ENCODE measurements around the gene SSBP2. TPM values are rescaled to one million over a fixed set of nuclear protein-coding genes. Genes with fewer than 3 reads are reported as not detected.

The SSBP2 gene
- polyA plus RNA-seq, 4 donors: 84.8 to 96.7 (median 91.8) TPM

GRCh38 chr5:81767938-81768337 lies 17.0 kb upstream of the SSBP2 start:
- DNase-seq (ENCODE audit: low read depth in 4 of 4, low spot score in 3 of 4): no peak

GRCh38 chr5:81767097-81767496 lies 16.2 kb upstream of the SSBP2 start:
- DNase-seq (ENCODE audit: low read depth in 4 of 4, low spot score in 3 of 4): no peak

DNA sequence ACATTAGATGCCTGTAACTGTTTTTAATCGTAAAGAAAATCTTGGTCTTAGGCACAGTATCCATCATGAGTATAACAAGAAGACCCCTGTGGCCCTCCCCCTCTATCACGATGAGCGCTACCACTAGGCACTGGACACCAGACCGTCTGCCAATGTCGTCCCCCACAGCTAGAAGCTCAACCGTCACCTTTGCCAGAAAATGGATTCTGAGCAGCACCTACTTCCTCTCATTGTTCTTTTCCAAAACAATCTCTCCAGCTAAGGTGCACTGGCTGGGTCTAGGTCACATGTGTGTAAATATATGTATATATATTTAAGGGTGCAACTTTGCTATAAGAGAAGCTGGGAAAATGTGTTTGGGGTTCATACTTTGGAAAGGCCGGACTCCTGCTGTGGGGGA lies 15.7 kb upstream of the SSBP2 start:
- DNase-seq (ENCODE audit: low read depth in 4 of 4, low spot score in 3 of 4): no peak

GRCh38 chr5:81763294-81763928 lies 12.5 kb upstream of the SSBP2 start:
- no peak for DNase-seq (ENCODE audit: low read depth in 4 of 4, low spot score in 3 of 4)

DNA sequence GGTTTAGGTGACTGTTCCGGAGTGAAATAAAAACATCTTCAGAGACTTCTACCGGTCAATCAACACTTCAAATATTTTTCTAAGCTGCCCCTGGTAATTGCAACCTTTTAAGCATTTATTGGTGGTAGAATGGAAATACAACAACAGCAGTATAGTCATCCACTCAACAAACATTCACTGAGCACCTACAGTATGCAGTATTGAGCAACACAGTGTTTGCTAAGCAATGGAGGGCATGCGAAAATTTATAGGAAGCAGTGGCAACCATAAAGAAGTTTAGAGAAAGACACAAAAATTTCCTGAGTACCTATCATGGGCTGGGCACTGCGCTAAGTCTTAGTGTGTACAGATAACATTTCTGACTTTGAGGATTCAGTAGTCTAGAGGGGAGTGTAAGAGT lies 12.0 kb upstream of the SSBP2 start:
- DNase-seq (ENCODE audit: low read depth in 4 of 4, low spot score in 3 of 4): no peak

- DNase-seq (ENCODE audit: low read depth in 4 of 4, low spot score in 3 of 4): no peak
Observed at GRCh38 chr5:81762401-81762800, 11.5 kb upstream of the SSBP2 start.

GRCh38 chr5:81761970-81762369 lies 11.1 kb upstream of the SSBP2 start:
- DNase-seq (ENCODE audit: low read depth in 4 of 4, low spot score in 3 of 4): no peak

DNA sequence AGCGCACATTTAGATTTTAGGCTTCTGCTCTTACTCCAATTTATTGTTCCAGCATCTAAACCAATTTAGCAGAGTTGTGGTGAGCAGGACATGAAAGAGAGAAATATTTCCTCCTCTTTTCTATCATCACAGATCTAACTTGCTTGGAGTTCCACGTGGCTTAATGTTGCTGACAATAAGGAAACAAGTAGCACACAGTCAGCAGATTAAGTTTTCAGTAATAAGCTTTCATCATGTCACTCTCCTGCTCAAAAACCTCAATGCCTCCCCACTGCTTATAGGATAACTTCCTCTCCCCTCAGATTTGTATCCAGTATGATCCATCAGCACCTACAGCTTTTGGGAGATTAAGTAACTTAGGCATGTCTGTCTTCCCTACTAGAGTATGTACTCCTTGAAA lies 10.4 kb upstream of the SSBP2 start:
- no peak for DNase-seq (ENCODE audit: low read depth in 4 of 4, low spot score in 3 of 4)

DNA sequence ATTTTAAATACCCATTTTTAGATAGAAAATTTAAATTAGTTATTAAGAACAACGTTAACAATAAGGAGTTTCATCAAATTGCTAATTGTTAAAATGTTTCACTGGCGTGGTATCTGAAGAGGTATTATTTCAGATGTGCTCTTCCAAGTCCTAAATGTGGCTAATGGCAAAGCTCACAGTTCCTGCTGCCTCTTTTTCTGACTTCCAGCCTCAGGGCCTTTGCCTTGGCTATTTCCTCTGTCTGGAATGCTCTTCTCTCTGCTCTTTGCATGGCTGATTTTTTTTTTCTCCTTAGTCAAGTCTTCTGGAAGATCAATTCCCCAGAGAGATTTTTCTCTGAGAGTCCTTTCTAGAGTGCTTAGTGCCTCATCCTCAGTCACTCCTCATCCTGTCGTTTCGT lies 9.6 kb upstream of the SSBP2 start:
- DNase-seq (ENCODE audit: low read depth in 4 of 4, low spot score in 3 of 4): no peak

GRCh38 chr5:81759632-81760005 lies 8.7 kb upstream of the SSBP2 start:
- no peak for DNase-seq (ENCODE audit: low read depth in 4 of 4, low spot score in 3 of 4)

GRCh38 chr5:81757404-81757803 lies 6.5 kb upstream of the SSBP2 start:
- no peak for DNase-seq (ENCODE audit: low read depth in 4 of 4, low spot score in 3 of 4)

GRCh38 chr5:81756016-81756415 lies 5.1 kb upstream of the SSBP2 start:
- DNase-seq (ENCODE audit: low read depth in 4 of 4, low spot score in 3 of 4): no peak

DNA sequence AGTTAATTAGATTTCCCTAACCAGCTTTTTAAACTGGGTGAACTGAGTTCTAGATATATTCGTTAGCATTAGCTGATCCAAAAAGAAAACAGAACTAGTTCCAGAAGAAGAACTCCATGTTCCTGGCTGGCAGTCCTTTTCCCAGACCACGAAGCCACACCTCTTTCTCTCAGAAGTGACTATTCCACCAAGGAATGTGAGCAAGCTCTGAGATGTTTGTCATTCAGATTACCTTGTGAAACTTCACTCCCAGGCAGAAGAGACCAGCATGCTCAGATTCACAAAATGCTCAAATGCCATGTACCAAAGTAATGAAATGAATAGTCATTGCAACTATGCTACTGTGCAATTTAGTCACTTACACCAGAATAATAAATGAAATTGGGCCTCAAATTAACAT lies 4.4 kb upstream of the SSBP2 start:
- no peak for DNase-seq (ENCODE audit: low read depth in 4 of 4, low spot score in 3 of 4)

GRCh38 chr5:81754621-81755020 lies 3.7 kb upstream of the SSBP2 start:
- no peak for DNase-seq (ENCODE audit: low read depth in 4 of 4, low spot score in 3 of 4)

GRCh38 chr5:81753429-81753828 lies 2.5 kb upstream of the SSBP2 start:
- DNase-seq (ENCODE audit: low read depth in 4 of 4, low spot score in 3 of 4): no peak

DNA sequence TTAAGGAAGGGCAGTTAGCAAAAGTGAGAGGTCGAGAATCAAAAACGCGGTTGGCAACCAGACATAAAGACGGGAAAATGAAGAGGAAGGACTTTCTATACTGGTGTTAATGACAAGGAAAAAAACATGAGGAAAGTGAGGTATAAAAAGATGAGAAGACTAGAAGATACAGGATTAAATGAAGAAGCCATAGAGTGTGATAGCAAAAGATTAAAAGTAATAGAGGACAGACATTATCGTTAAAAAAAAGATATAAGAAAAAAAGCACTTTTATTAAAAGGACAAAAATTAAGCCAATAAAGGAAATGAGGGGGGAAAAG lies 1.7 kb upstream of the SSBP2 start:
- DNase-seq (ENCODE audit: low read depth in 4 of 4, low spot score in 3 of 4): no peak

DNA sequence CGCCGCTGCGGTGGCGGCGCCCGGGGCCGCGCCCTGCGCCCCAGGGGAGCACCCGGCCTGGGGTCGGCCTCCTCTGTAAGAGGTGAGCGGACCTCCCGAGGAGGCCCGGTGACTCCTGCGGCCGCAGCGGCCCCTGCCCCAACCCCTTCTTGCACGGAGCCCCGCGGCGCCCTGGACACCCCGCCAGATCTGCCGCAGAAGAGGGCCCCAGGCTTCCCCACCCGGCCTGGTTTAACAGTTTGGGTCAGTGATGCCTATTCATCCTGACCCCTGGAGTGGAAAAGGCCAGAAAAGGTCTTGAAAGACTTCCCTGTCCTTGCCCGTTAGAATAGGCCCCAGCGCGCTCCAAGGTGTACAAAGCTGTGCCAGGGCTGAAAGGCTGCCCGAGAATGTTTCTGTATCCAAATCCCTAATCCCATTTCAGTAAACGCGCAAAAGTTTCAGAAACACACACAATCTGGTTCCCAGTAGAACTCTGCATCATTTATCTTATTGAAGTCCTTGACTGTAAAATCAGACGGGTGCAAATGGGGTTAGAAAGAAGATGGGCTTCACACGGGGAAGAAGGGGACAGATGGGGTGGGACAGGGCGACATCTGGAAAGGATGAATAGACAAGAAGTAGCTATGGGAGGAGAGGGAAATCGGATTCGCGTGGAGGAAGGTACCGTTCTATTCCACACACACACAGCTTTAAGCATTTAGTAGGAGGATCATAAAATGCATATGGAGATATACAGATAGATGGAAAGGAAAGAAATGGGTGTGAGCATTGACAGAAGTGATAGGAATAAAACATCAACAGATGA lies 1.1 kb upstream of the SSBP2 start:
- DNase-seq (ENCODE audit: low read depth in 4 of 4, low spot score in 3 of 4): no peak

- no peak for DNase-seq (ENCODE audit: low read depth in 4 of 4, low spot score in 3 of 4)
Observed at GRCh38 chr5:81750308-81751008, 439 bp downstream of the SSBP2 start.

DNA sequence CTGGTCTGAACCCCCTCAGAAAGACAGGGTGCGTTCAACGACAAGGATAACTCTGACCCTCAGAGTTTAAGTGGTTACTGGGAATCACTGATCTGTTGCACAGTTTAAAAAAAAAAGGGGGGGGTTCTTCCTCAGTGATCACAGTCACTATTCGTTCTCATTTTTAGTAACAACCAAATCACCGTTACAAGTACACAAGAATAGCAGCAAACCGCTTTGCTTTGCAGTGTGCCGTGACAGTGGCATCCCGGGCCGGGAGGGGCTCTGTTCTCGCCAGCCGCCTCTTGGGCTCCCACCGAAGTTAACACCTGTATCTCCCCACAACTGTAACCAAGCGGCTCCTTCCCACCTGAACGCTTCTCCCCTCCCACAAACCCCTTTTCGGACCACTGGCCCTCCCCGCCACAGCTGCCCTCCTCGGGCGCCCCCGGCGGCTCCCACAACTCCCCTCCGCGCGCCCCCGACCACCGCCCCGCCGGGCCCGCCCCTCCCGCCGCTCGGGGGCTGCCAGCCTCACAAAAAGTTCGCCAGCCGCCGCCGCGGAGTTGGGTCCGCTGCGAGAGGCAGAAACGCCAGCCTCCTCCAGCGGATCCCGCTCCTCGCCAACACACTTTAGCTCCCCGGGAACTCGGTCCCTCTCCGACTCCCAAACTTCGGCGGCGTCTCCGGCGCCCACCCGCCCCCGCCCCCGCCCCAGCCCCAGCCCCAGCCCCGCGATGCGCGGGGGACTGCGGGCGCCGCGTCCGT lies 1.2 kb downstream of the SSBP2 start:
- DNase-seq (ENCODE audit: low read depth in 4 of 4, low spot score in 3 of 4): no peak

DNA sequence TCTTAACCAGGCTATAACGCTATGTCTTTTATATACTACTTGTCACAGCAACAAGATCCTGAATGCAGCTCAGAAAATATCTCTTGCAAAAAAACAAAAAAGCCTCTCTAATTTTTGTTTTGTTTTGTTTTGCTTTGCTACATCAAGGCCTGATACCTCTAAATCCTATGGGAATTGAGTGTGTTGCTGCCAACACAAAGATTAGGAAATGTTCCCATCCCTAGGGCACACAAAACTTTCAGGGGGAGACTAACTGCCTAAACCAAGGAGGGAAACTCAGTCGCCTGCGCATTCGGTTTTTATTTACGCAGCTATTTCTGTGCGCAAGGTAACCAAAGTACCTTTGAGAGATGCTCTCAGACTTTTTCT lies 1.7 kb downstream of the SSBP2 start:
- DNase-seq (ENCODE audit: low read depth in 4 of 4, low spot score in 3 of 4): no peak

DNA sequence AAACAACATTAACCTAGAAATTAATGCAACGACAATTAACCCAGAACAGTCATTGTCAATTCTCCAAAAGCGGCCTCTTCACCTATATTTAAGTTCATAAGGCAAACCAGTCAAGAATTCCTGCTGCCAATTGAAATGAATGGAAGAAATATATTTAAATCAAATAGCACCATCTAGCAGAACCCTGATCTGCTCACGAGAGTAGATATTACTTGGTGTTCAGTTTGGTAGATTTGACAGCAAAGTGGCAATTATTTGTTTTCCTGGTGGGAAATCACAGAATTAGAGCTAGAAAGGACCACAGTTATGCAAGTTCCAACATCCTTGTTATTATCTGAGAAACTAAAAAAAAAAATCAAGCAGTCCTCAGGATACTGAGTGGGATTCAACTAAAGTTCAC lies 2.3 kb downstream of the SSBP2 start:
- DNase-seq (ENCODE audit: low read depth in 4 of 4, low spot score in 3 of 4): no peak

All from right renal pelvis (tissue), 4 donors.